Renal cortex interstitium (tissue), 11 donors: ENCODE measurements around the gene BSND. TPM values are rescaled to one million over a fixed set of nuclear protein-coding genes. Genes with fewer than 3 reads are reported as not detected.

Source experiments
- DNase-seq, 11 donors: peaks; one replicate each; pipeline ENCODE4 v3.0.0-alpha.2; 2013; ENCODE audit warnings: low read depth in 9 of 11, low spot score in 4 of 11; ENCODE audit errors: extremely low read depth in 1 of 11
- polyA plus RNA-seq, 3 donors: library from polyadenylated mRNA; unstranded; fragments of 120-200 nt; gene quantifications; one replicate each; pipeline ENCODE4 v1.2.1, GENCODE V29; 2013; ENCODE audit not compliant: insufficient read length in 3 of 3

Gene BSND
- polyA plus RNA-seq, 3 donors = 3.3 to 4.2 (median 3.6) TPM

DNA sequence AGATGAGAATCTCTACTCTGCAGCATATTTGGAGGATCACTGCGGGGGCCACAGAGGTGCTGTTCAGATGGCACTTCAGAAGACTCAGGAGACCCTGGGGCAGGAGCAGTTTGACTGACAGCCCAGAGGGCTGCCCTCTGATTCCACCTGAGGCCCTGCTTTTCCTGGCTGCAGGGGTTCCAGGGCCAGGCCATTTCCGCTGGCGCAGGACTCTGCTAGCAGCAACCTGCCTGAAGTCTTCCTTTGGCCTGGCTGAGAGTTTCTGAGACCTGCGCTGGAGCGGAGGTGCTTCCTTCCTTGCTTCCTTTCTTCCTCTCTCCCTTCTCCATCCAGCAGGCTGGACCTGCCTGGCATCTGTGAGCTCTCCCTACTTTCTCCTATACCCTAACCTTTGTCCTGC, 52.4 kb downstream of the BSND start:
- no peak for DNase-seq

DNA sequence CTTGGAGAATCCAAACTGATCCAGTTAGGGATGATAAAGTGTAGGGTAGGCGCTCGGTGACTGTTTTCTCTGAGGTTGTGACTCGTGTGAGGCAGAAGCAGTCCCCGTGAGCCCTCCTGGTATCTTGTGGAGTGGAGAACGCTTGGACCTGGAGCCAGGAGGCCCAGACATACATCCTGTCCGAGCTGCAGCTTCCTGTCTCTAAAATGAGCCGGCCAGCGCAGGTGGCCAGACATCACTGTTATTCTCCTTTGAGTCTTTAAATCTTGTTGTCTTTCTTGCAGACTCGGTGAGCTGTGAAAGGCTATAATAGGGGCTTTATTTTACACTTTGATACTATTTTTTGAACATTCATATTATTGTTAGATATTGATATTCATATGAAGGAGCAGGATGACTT, 52.9 kb downstream of the BSND start:
- DNase-seq = no peak

DNA sequence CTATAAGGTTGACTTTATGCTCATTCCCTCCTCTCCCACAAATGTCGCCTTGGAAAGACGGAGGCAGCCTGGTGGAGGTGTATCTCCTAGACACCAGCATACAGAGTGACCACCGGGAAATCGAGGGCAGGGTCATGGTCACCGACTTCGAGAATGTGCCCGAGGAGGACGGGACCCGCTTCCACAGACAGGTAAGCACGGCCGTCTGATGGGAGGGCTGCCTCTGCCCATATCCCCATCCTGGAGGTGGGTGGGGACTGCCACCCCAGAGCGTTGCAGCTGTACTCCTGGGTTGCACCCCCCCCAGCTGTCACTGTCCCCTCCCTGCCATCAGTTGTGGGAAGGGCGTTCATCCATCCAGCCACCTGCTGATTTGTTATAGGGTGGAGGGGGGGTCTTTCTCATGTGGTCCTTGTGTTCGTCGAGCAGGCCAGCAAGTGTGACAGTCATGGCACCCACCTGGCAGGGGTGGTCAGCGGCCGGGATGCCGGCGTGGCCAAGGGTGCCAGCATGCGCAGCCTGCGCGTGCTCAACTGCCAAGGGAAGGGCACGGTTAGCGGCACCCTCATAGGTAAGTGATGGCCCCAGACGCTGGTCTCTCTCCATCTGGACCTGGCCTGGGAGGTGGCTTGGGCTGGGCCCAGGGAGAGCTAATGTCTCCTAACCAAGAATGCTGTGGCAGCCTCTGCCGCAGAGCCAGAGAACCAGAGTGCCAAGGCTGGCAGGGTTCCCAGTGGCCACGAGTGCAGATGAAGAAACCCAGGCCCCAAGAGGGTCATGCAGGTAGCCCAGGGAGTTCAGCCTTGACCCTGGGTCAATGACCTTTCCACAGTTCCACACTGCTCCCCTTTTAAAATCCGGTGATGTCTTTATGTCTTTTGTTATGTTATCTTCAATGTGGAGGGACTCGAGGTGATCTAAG, 53.7 kb downstream of the BSND start:
- DNase-seq = no peak

DNA sequence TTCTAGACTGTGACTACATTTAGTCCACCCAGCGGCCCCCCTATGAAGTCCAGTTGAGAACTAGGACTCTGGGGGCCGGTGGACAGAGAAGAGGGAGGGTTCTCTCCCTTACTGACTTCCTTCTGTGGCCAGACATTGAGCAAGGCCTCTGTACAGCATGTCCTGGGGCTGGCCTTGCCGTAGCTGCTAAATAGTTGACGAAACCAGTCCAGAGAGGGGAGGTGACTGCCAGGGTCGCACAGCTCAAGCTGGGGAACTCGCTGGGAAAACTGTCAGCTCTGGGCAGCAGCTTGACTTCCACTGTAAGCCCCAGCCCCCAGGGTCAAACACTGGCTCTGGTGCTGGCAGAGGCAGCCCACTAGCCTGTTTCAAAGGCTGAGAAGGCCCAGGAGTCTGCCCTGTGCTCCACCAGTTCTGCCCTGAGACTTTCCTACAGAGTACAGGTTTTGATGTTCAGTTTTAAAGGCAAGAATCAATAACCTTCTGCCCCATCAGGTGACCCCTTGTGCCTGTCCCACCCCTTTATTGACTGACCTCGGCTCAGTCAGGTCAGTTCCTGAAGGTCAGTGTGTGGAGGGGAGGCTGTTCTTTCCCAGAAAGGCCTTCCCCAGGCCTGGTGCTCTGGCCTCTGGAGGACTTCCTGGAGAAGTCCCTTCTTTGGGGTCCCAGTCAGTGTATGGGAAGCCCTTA, 54.7 kb downstream of the BSND start:
- DNase-seq = no peak

DNA sequence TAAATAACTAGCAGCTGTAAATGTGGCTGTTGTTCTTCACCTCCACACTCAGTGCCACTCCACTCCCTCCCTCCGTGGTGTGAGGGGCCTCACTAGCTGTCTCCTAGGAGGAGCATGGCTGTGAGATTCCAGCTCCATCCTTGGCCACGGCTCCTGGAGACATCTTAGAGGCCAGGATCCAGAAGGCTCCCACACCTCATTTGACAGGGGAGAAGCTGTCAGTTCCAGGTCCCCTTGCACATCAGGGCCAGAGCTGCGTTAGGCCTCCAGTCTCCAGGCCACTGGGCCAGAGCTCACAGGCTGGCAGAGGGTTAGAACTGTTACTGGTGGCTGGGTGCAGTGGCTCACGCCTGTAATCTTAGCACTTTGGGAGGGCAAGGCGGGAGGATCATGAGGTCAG, 55.7 kb downstream of the BSND start:
- DNase-seq = no peak

DNA sequence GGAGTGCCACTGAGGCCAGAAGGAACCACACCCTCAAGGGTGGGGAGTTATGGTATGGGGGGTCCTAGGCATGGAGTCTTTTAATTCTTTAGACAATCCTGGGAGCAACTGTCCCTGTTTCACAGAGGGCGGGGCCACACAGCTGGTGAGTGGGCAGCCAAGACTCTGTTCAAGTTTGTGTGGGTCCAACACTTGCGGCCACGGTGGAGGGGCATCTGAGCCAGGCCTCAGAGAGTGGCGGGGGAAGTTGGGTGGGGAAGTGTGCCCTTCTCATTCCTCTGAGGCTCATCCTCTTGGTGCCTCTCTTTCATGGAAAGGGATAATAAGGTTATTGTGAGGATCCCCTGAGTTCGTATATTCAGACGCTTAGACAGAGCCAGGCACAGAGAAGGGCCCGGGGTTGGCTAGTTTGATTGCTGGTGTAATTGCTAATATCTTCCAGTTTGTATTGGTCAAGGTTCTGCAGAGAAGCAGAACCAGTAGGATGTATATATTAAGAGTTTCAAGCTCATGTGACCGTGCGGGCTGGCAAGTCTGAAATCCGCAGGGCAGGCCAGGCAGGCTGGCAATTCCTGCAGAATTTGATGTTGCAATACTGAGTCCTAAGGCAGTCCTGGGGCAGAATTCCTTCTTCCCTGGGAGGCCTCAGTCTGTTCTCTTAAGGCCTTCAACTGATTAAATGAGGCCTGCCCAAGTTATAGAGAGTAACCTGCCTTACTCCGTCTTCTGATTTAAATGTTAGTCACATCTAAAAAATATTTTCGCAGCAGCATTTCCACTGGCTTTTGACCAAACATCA, 56.5 kb downstream of the BSND start:
- DNase-seq = no peak

DNA sequence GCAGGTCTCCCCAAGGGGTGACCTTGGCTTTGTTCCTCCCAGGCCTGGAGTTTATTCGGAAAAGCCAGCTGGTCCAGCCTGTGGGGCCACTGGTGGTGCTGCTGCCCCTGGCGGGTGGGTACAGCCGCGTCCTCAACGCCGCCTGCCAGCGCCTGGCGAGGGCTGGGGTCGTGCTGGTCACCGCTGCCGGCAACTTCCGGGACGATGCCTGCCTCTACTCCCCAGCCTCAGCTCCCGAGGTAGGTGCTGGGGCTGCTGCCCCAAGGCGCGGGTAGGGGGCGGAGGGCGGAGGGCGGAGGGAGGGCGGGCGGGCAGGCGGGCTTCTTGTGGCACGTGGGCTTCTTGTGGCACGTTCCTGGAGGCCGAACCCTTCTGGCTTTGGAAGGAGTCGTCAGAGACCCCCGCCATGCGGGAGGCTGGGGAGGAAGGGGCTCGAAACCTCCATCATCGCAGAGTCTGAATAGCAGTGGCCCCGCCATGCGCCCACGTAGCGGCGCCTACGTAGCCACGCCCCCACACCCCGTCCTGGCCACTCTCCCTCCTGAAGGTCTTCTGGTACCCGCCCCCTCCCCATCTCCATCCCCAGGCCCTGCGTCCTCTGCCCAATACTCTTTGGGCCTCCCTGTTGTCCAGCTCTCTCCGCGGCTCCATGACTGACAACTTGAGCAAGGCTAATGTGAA, 57.4 kb downstream of the BSND start:
- no peak for DNase-seq

DNA sequence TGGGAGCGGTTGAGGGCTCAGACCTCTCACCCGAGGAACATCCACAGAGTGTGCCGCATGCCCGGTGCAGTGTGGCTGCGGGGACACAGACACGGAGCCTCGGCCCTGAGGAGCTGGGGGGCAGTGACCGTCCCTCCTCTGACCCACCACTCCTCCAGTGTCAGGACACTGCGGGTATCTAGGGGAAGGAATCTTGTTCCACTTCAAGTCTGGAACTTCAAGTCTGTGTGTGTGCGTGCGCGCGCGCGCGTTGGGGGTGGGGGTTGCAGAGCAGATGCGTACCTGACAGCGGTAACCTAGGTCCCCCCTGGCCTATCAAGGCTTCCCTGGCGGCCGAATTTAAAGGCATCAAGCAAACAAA, 57.9 kb downstream of the BSND start:
- DNase-seq = no peak

DNA sequence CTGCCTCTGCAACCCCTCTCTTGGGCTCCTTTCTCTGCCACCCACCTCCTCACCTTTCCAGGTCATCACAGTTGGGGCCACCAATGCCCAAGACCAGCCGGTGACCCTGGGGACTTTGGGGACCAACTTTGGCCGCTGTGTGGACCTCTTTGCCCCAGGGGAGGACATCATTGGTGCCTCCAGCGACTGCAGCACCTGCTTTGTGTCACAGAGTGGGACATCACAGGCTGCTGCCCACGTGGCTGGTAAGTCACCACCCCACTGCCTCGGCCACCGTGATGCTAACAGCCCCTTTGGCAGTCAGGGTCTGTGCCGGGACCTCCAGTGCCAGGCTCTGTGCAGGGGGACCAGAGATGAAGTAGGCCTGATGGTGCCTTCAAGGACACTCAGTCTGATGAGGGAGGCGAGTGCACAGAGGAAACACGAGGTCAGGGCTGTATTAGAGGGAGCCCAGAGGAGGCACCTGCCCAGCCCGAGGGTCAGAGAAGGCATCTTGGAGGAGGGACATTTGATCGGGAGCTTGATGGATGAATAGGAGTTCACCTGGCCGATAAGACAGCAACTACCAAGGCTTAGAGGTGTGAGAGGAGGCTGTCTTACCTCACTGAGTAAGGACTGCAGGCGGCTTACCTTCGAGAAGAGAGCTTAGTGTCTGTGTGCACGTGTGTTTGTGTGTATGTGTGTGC, 58.7 kb downstream of the BSND start:
- DNase-seq = no peak

DNA sequence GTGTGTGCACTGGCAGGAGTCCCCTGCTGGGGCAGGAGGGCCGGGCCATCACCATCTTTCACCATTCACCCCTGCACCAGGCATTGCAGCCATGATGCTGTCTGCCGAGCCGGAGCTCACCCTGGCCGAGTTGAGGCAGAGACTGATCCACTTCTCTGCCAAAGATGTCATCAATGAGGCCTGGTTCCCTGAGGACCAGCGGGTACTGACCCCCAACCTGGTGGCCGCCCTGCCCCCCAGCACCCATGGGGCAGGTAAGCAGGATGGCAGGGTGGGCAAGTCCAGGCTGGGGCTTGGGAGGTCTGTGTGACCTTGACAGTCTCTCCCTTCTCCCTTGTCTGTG, 59.2 kb downstream of the BSND start:
- no peak for DNase-seq

DNA sequence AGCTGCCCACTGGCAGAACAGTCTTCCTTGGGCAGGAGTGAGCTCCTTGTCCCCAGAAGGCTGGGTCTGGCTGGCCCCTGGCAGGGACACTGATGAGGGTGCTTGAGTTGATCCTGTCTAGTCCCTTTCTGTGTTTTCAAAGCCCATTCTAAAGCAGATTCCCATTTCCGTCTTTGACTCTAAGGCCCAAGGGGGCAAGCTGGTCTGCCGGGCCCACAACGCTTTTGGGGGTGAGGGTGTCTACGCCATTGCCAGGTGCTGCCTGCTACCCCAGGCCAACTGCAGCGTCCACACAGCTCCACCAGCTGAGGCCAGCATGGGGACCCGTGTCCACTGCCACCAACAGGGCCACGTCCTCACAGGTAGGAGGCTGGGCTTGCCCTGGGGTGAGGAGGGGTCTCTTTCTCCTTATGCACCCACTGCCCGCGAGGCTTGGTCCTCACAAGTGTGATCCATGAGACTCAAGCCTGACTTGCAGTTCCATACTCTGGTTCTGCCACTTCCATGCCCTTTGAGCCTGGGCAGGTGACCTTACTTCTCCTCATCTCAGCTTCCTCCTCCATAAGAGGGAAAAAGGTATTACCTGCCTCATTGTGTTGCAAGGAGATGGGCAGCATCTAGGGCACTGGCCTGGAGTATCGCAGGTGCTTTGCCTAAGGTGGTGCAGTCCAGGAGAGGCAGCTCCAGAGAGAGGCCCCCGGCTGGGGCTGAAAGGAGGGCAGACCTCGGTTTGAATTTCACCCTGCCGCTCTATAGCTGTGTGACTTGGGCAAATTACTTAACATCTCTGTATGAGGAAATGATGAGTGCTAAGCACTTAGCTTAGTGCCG, 60.8 kb downstream of the BSND start:
- no peak for DNase-seq

DNA sequence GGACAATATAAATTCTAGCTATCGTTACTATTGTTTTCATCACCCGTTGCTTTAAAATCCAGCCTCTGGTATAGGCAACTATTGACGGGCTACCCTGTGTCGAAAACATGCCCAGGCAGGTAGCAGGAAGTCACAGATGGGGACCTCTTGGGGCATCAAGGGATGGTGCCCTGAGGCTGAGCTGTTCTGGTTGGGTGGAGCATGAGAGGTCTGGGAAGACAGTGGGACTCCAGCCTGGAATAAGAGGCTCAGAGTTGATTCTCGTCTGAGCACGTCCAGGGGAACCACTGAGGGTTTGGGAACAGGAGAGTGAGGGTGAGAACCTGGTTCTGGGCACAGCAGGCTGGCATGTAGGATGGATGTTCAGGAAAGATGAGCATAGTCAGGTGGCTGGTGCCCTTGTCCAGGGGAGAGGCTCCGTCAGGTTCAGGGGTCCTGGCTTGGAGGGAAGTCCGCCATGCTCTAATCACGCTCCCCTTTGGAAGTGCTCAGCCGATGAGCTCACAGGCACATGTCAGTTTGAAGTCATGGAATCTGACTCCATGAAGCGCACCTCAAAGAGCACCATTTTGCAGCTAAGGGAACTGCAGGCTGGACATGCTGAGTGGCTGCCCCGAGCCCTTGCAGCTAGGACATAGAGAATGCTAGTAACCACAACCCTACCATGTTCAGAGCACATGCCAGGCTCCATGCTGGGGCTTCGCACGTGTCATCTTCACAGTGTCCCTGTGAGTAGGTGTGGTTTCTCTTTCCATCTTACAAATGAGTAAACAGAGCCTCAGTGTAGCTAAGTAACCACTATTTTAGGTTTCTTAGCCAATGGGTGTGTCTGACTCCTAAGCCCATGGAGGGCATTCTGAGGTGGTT, 61.6 kb downstream of the BSND start:
- no peak for DNase-seq

DNA sequence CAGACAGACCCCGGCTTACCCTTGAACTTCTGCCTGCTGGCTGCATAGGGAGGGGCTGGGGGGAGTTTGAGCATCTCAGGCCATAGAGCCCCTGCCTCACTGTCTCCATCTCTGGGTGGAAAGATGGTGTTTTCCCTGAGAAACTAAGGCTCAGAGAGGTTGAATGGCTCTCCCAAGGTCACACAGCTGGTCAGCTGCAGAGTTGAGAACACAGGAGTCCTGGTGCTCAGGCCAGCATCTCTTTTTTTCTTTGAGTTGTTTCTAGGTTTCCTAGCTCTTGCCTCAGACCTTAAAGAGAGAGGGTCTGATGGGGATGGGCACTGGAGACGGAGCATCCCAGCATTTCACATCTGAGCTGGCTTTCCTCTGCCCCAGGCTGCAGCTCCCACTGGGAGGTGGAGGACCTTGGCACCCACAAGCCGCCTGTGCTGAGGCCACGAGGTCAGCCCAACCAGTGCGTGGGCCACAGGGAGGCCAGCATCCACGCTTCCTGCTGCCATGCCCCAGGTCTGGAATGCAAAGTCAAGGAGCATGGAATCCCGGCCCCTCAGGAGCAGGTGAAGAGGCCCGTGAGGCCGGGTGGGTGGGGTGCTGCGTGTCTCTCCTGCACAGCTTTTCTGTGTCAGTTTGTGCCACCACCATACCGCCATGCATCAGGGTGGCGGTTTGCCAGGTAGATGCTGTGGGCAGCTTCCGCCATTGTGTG, 62.4 kb downstream of the BSND start:
- no peak for DNase-seq
